HG02571 (cell line): ENCODE results near the gene CTRB2.

Experiments
- ATAC-seq: cut with Tn5 transposase; IDR thresholded peaks from one replicate; pipeline ENCODE4 v1.9.1; 2021; ENCODE audit warnings: mild to moderate bottlenecking, moderate library complexity; ENCODE audit not compliant: unreplicated experiment

Gene CTRB2

DNA sequence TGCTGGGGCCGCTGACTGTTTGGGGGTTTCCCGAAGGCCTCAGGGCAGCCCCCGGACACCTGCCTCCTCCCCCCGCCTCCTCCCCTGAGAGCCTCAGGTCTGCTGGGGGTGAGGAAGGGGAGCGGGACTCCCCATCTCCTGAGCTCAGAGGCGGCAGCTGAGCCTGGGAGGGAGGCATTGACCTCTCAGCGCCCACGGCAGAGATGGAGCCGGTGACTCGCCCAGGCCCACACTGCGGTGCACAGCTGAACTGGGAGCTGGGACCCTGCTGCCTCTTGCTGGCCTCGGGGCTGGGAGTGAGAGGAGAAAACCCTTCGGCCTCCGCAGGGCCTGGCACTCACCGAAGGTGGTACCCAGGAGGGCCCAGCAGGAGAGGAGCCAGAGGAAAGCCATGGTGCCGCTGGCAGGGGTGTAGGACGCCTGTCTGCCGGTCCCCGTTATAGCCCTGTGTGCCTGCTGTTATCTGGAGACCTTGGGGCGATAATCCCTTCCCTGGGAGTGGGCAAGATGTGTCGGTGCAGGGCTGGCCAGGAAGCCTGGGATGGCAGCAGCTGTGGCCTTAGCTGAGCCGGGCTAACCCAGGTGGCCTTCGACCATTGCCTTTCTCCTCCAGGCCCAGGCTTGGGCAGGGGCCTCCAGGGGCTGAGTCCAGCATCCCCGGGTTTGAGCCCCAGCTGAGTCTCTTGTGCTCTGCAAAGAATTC lies at the start of gene CTRB2:
TSS of gene CTRB2 (minus strand) at position 413 of the 703 bp plus-strand sequence. CDS start at position 393, 20 bp downstream.
- ATAC-seq: no peak

DNA sequence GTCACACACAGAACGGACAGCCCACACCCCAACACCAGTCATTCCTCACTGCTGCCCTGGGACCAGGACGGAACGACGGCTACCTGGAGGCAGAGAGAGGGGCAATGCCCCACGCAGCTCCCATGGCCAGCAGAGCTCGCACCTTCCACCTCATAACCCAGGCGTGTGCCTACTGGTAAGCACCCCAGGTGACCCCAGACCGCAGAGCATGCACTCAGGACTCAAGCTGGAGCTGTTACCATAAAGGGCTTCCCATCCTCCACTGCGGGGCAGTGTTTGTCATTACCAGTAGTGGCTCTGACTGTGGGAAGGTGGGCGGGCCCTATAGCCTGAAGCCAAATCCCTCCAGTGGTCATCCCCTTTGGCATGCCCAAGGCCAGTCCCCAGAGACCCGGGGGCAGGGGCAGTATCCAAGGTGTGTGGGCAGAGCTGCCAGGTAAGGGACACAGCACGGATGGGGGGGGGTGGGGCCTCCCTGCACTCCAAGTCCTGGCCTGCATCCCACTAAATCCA lies 49.2 kb upstream of the CTRB2 start:
- no peak for ATAC-seq

DNA sequence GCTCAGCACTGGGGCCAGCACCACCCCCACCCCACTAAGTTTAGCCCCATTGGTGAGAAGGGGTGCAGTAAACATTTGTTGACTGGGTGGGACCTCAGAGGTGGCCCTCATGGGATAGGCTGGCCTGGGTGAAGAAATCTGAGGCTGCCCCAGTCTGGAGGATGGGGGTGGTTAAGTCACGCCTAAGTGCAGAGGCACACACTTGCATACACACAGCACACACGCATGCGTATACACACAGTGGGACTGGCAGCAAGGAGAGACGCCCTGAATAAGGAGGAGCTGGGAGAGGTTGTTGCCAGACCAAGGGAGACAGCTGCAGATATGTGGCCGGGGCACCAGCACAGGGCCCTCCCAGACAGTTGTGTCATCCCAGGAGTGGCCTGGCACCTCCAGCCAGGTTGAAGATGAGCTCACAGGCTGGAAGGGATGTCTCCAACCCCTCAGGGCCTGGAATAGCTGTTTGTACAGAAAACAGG lies 47.4 kb upstream of the CTRB2 start:
- ATAC-seq: no peak

DNA sequence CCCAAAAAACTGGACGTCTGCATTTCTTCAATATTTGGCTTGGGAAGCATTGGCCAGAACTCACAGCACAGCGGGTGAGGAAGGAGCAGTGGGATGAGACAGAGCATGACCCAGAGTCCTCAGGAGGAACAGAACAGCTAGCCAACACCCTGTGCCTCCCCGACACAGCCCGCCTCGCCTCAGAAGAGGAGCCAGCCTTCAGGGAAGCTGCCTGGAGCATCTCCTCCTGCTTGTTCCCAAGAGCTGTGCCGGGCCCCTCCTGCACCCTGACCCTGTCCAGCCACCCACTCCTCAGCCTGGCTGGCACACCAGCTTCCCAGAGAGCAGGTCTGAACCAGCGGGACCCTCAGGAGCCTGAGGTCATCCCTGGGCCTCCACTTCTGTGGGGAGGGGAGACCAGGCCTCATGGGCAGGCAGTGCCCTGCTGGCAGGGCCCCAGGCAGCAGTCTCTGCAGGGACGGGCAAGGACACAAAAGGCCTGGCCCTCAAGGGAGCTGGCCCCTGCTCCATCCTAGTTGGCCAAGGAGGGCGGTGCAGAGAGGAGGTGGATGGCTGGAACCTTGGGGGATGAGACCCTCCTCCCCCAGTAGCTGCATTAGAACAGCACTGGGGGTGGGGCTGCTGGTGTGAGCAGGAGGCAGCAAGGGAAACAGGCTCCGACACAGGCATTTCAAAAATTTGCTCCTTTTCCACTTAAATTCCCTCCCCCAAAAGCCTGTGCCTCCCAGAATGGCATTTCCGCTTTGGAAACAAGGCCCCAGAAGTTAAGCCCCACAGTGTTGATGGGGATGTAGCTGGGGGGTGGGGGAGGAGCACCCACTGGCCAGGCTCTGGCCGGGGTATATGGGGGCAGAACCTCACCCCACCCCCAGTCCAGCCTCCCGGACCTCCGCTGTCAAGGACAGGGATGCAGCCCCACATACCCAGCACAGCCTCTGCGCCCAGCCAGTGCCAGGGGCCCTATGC lies 46.3 kb upstream of the CTRB2 start:
- ATAC-seq: no peak

DNA sequence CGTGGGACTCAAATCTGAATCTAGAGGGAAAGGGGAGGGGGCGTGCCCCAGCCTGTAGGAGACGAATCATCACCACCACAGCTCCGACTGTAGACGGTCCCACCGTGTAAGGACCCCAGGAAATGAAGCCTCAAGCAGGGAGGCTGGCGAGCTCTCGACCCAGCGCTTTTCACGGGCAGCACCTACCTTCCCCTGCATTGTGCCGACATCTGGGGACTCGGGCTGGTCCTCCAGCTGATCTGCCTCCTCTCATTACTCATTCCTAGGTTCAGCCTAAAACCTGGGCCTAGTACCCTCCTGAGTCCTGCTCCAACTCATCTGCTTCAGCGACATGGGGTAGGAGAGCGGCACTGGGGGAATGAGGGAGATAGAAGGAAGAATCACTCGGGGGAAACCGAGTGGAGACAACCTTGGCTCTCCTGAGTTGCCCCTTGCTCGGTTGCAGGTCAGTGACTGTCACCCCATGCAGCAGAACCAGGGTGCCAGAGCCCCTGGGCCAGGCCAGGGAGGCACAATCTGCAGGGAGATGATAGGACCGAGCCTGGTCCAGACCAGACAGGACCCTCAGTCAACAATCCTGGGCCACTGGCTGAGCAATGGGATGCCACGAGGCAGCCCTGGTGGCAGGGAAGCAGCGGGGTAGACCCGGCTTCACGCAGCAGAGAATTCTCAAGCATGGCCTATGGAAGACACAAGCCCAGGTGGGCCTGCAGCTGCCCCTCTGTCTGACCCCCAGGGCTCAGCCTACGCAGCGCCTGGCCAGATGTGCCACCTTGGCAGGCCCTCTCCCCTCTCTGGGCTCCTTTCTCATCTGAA lies 45.3 kb upstream of the CTRB2 start:
- no peak for ATAC-seq

DNA sequence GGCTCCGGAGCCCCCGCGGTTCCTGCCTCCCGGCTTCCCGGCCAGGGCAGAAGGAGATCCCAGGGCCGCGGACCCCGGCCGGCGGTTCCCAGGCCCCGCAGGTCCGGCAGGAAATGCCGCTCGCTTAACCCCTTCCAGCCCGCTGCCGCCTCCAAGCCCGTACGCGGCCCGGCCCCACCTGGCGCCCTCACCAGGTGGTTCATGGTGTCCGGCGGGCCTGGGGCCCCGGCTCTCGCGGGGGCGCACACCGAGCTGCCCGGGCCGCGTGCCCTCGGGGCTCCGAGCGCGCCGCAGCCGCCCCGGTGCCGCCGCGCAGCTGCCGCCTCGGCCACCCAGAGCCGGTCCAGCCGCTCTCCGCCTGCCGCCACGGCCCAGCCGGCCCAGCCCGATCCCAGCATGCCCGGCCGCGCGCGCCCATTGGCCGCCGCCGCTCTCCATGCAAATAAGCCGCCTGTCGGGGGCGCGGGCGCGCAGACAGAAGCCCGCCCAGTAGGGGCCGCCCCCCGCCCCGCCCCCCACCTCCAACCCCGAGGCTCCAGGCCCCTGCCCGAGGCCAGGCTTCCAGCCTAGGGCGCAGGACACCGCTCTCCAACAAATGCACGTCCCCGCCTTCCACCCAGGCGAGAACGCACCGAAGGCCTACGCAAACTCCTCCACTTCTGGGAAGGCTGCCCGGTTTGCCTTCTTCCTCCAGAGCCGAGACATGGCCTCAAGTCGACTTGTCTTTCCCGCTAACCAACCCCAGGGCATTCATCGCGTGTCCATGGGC lies 44.5 kb upstream of the CTRB2 start, which contains the start of gene BCAR1:
TSS of gene BCAR1 (minus strand) at position 345 of the 769 bp plus-strand sequence. CDS start at position 203, 142 bp downstream.
- ATAC-seq: peak; percentile 66

DNA sequence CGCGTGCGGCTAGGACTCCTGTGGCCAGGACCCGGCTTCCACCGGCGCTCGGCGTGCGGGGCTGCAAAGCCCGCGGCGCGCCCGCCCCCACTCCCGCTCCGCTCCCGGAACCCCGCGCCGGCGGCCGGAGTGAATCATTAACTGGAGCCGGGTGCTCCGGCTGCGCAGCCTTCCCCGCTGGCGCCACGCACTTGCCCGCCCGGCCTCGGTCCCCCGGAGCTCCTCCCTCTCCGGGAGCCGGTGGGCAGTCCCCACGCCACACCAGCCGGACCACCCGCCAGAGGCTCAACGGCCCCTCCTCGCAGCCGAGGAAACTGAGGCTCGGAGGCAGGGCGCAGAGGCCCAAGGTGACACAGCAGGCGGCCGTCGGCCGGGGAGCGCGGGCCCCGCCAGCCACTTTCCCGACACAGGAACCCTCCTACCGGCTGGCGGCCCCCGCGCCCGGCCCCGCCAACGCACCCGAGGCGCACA lies 43.9 kb upstream of the CTRB2 start:
- ATAC-seq: peak; percentile 26

DNA sequence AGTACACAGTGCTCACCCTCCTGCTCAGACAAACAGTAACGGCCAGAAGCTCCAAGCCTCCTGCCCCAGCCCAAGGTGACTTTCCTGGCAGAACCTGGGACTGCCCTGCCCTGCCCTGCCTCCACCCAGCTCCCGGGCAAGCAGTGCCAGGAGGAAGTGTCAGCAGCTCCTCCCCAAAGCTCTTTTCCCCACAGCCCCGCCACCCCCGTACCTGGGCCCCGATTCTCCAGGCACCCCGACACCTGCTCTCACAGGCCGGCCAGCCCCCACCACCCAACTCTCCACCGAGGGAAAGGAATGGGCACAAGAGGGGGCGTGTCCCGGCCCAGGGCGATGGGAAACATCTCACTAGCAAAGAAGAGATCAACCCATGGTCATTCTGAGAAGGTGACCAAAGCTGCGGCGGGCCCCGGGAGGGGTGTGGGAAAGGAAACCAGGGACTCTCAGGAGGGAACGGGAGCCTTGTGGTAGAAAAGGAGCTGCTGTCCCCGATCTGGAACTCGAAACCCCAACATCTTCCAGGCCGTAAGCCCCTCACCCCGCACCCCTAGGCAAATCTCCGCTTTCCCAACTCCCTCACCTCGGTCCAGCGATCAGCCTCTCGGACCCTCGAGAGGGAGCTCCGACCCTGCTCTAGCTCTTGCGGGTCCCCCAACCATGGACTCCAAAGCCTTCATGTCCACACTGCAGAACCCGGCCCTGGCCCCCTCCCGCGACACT lies 43.3 kb upstream of the CTRB2 start:
- no peak for ATAC-seq

DNA sequence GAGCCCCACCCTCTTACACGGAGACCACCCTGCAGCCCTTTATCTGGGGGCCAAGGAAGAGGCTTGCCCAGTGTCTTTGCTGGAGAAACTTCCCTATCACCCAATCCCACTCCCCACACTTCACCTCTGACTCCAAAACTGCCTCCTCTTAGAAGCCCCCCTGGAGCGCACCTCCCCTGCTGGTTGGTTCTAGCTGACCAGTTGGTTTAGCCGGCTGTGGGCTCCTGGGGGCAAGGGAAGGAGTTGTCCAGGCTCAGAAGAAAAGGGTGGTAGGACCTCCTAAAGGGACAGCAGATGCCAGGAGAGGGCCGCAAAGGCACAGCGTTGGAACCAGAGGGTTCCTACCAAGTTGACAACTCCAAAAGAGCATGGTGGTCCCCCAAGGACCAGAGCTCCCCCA lies 42.5 kb upstream of the CTRB2 start:
- ATAC-seq: no peak

DNA sequence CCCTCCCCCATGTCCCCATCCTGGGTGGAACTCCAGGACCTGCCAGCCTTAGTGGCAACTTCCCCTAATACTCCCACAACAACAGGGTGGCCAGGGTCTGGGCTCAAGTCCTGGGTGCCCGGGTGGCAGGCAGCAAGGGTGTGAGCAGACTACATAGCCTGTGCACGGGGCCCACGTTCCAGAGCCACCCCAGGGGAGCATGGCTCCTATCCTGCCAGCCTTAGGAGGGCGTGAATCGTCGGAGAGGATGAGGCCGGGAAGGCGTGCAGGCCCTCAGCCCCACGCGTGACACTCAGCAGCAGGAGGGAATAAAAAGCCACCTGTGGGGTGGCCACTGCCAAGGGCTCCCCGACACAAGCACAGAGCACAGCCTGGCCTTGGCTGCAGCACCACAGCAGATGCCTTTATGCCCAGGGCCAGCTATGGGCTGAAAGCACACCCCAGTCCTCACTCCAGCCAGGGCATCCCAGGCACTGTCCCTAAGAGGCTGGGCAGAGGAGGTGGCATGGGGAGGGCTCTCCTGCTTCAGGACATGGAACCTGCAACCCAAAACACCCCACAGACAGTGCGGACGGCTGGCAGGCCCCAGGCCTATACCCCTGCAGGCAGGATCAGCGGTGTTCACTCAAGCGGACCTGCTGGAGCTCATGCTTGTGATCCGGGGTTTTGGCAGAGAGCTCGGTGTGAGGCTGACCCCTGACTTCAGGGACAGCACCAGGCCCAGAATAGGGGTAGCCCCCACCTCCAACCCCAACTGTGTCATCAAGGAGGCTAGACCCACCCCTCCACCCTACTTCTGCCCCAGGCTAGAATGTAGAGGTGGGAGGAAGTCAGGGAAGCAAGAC lies 41.8 kb upstream of the CTRB2 start:
- ATAC-seq: no peak

DNA sequence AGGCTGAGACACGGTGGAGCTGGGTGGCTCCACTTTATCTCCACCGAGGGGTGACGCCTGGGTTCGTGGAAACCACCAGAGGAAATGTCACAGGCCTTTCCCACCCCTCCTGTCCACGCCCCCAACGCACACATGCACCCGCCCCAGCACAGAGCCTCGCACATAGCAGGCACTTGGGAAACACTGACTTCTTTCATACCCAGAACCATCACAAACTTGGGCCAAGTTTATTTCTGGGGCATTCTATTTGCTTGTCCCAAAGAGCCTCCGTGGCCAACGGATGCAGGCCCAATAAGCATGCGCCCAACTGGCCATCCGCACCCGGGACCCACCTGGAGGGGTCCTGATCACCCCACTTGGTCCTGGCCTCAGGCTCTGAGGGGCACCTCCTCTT lies 41.2 kb upstream of the CTRB2 start:
- ATAC-seq: no peak

DNA sequence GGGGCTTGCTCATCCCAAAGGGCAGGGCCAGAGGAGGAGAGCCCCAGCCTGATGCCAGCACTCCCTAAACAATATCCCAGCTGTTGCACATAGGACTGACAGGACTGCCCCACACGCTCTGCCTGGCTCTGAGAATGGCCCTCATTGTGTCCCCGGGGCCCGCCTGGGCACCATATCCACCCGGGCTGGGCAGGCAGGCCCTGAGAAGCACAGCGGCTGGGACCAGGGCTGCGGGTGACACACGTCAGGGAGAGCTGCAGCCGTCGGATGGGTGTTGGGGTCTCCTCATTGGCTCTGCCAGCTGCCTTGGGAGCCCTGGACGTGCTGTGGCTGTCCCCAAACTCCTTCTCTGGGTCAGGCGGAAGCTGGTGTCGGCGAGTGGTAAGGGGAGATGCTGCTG lies 40.3 kb upstream of the CTRB2 start:
- no peak for ATAC-seq

DNA sequence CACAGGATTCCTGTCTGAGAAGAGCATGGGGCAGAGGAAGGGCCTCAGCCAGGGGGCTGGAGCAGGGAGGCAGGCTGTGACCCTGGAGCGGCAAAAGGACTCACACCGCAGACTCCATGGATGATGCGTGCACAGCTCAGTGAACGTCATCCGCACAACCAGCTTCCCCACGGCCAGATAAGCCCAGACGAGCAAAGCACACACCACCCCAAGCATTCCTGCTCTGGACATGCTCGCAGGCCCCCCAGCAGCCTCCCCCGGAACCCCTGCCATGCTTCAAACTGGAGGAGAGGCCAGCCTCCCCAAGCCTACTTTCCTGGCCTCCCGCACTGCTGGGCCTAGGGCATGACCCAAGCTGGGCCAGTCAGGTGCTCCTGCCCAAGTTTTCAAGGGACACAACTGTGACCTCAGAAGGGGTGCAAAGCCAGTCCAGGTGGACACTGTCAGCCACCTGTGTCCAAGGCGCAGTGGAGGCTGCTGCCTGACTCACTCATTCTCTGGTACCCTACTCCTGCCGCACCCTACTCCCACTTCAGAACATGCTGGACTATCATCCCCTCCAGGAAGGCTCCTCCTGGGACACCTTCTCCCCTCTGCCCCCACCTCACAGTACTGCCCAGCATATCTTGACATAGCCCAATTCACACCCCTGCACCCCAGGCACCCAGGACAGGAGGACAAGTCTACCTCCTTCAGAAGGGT lies 39.7 kb upstream of the CTRB2 start:
- ATAC-seq: no peak

DNA sequence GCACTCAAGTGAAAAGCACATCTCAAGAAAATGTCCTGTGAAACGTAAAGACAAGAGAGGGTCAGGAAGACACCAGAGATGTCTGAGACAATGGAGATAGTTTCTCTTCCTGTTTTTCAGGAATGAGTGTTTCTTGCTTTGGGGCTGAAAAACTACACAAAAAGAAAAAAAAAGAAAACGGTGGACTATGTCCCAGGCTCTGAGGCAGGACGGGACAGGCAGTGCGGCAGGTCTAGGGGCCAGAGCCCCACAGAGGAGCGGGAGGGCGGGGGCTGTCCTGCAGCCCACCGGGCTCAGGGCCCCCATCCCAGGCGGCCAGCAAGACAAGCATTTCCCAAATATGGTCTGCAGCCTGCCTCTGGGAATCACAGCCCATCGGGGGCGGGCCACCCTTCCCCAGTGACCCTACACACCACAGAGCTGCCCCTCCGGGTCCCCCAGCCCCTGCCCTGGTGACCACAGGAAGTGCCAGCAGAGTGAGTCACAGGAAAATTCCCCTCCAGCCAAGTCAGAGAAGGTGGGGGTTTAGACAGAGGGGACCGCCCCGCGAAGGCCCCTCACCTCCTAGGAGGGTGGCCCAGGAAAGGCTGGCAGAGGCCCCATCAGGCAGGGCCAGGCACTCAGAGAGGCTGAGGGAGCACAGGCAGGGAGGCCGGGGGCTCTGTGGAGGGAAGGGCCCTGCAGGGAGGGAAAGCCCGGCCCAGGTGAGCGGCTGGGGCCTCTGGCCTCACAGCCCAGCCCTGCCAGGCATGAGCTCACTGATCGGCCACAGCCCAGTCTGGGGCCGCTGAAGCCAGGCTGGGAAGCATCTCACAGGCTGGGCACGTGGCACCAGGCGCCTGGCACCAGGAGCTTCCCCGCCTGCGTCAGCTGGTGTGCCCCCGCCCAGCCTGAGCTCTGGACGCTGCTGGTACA lies 38.1 kb upstream of the CTRB2 start:
- ATAC-seq: peak; percentile 43

DNA sequence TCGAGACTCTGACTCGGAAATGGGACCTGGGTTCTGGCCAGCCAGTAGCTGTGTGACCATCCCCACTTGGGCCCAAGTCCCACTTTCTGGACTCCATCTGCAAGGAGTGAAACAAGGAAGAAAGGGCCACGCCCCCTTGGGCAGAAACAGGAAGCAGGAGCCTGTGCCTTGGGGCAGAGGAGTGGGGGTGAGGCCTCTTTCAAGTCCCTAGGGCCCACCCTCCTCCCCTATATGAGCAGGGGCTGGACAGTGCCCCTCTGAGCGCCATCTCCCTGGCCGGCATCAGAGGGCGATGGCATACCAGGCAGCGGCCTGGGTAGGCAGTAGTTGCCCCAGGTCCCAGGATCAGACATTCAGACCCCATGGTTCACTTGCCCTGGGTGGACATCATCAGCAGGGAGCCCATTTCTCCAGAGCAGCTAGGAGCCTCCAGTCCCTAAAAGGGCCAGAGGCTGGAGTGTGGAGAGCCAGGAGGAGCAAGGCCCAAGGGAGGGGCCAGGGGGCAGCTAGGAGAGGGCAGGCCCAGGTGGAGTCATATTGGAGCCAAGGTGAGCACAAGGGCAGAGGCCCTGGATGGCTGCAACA lies 37.4 kb upstream of the CTRB2 start:
- no peak for ATAC-seq

DNA sequence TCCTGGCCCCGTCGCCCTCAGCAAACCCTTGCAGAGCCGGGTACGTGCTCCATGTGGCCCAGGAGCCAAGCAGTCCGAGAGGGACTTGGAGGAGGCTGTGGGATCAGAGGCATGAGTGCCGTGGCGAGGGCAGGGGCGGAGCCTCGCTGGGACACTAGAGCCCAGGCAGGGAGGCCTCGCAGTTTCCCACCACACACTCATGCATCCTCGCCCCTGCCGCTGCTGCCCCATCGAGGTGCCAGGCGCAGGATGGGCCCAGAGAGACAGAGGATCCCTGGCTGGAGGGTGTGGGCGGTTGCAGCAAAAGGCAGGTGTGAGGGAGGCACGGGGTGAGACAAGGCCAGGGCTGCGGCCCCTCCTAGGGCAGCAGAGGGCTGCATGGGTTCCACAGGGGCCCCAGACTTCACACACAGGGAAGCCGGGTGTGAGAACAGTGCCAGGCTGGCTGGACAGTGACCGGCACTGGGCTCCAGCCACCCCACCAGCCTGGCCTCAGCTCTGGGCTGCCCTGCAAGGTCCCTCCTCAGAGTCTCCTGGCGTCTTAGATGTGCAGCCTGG lies 36.8 kb upstream of the CTRB2 start:
- no peak for ATAC-seq
